ENCODE results near the gene CALM3. TPM values are rescaled to one million over a fixed set of nuclear protein-coding genes. Genes with fewer than 3 reads are reported as not detected.

Gene CALM3
- total and polyA plus RNA-seq, 2 of the 4 experiments (the other 2 are of a cell fraction), result 91.6 to 501 TPM

DNA sequence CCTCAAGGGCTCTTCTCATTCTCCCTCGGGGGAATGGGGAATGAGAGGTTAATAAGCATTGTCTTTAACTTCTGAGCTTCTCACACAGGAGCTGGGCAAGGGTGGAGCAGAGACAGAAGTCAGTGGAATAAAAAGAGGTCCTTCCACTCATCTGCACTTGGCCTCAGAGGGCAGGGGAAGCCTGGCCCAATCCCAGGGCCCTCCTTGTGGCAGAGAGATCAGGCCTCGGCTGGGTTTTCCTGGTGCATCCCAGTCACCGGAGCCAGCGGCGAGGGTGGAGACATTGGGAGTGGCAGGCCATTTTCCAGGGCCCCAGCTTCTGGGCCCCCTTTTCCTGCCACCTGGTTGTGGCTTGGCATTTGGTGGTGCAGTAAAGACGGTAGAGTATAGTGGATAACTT is 10.6 kb downstream of the CALM3 start (continued):
- TF ChIP-seq RAD21 (IDR thresholded peaks at IDR 0.05; ENCODE audit: low read length) (no peak), FOS (IDR thresholded peaks at IDR 0.05; ENCODE audit: low read depth, low read length) (no peak), BHLHE40 (IDR thresholded peaks at IDR 0.05; ENCODE audit: low read depth, low read length) (no peak)

GRCh38 chr19:46613525-46613924 is 12.4 kb downstream of the CALM3 start:
- H2BK20ac ChIP-seq (ENCODE audit: low read depth, low read length), result no peak overlapping the region
- H4K8ac ChIP-seq (ENCODE audit: low read depth in 2 of 2, low read length in 2 of 2), result no peak overlapping the region
- peaks cover 7% of the 10 kb centered on the region for H3K4me1 ChIP-seq (ENCODE audit: control insufficient read depth, insufficient read depth, low read length)
- in situ Hi-C loops (cut with MboI; ENCODE audit: low sequenced_read_pairs) (loop anchor here (5.0 kb wide), 1 partner anchor 49 kb away; the partner anchor contains the start of gene DACT3), intact Hi-C loops (cut with micrococcal nuclease) (loop anchor here (10.0 kb wide), 1 partner anchor 131 kb away; the partner anchor contains the start of genes FKRP and STRN4), dilution Hi-C loops (cut with HindIII; ENCODE audit: low sequenced_read_pairs, unreplicated experiment) (no loop called here)
- no peaks in the 10 kb centered on the region for H3K9me3 ChIP-seq (ENCODE audit: control insufficient read depth, insufficient read depth, low read length)
- H2AFZ ChIP-seq (replicated peaks; ENCODE audit: low read length, poor library complexity), result no peak overlapping the region
- H3K14ac ChIP-seq (replicated peaks; ENCODE audit: low read depth, low read length), result no peak overlapping the region
- ChIA-PET POLR2A (ENCODE audit: unreplicated experiment) (no interaction called here), CTCF (interaction anchor here (1.3 to 1.4 kb wide), 2 partner anchors 16 to 48 kb away, joined by 3 to 23 read pairs; partner anchors contain the start of gene DACT3)
- no peak overlapping the region for H3K4me2 ChIP-seq (ENCODE audit: low read depth, low read length)
- H2AK5ac ChIP-seq (ENCODE audit: low read depth, low read length), result no peak overlapping the region
- DNase-seq, result no peak
- no peak overlapping the region for H2AK9ac ChIP-seq (replicated peaks; ENCODE audit: low read depth, low read length, poor library complexity)
- H2BK15ac ChIP-seq (ENCODE audit: low read depth, low read length), result no peak overlapping the region
- no peak overlapping the region for H4K91ac ChIP-seq (ENCODE audit: insufficient read depth, low read depth, low read length)
- TF ChIP-seq CTCF (conservative IDR thresholded peaks at IDR 0.05; ENCODE audit: low read depth, low read length) (no peak), CHD1 (IDR thresholded peaks at IDR 0.05; ENCODE audit: low read depth, low read length) (no peak), SMC3 (IDR thresholded peaks at IDR 0.05; ENCODE audit: low read depth, low read length) (no peak), MXI1 (IDR thresholded peaks at IDR 0.05; ENCODE audit: borderline replicate concordance, low read depth, low read length) (no peak), CEBPB (IDR thresholded peaks at IDR 0.05; ENCODE audit: low read depth, low read length) (no peak), RFX5 (IDR thresholded peaks at IDR 0.05; ENCODE audit: low read depth, low read length) (no peak), MAZ (IDR thresholded peaks at IDR 0.05; ENCODE audit: borderline replicate concordance, low read depth, low read length) (no peak), FOS (IDR thresholded peaks at IDR 0.05; ENCODE audit: low read depth, low read length) (no peak), POLR2A (IDR thresholded peaks at IDR 0.05; ENCODE audit: low read depth, low read length) (no peak), RAD21 (IDR thresholded peaks at IDR 0.05; ENCODE audit: low read length) (no peak), NFE2L2 (IDR thresholded peaks at IDR 0.05; ENCODE audit: low read depth, low read length) (no peak), BHLHE40 (IDR thresholded peaks at IDR 0.05; ENCODE audit: low read depth, low read length) (no peak), RCOR1 (IDR thresholded peaks at IDR 0.05; ENCODE audit: insufficient replicate concordance, low read length) (no peak)
- TF ChIP-seq, protein P1, sequence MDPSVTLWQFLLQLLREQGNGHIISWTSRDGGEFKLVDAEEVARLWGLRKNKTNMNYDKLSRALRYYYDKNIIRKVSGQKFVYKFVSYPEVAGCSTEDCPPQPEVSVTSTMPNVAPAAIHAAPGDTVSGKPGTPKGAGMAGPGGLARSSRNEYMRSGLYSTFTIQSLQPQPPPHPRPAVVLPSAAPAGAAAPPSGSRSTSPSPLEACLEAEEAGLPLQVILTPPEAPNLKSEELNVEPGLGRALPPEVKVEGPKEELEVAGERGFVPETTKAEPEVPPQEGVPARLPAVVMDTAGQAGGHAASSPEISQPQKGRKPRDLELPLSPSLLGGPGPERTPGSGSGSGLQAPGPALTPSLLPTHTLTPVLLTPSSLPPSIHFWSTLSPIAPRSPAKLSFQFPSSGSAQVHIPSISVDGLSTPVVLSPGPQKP (IDR thresholded peaks at IDR 0.05; ENCODE audit: borderline replicate concordance, low read depth, low read length), result no peak
- no peak overlapping the region for H3K27ac ChIP-seq (ENCODE audit: insufficient read depth, low read length)
- no peak overlapping the region for H2BK5ac ChIP-seq (ENCODE audit: low read depth, low read length, poor library complexity, severe bottlenecking)
- no peak overlapping the region for H3K4ac ChIP-seq (ENCODE audit: low read depth, low read length)
- H3K9ac ChIP-seq (ENCODE audit: low read depth, low read length), result no peak overlapping the region
- H3K23ac ChIP-seq (ENCODE audit: low read depth, low read length), result no peak overlapping the region
- peaks cover 4% of the 10 kb centered on the region; the same call in 1 of the 2 replicates for H3K9me1 ChIP-seq (ENCODE audit: insufficient read depth, low read length)
- H3K27me3 ChIP-seq (ENCODE audit: control insufficient read depth, insufficient read depth, low read length), result no peaks in the 10 kb centered on the region
- H3K56ac ChIP-seq (ENCODE audit: extremely low read depth, insufficient read depth, low read length), result no peak overlapping the region
- H4K20me1 ChIP-seq (ENCODE audit: insufficient read depth, low read length), result peaks cover 20% of the 10 kb centered on the region
- peaks cover 24% of the 10 kb centered on the region for H3K36me3 ChIP-seq (ENCODE audit: control insufficient read depth, insufficient read depth, low read length)
- no peak overlapping the region for H4K5ac ChIP-seq (ENCODE audit: low read depth, low read length)
- WGBS, 2 experiments (ENCODE audit: extremely low coverage in 2 of 2, insufficient read length in 1 of 2), result 83% methylated on average over 1 of the region's 22 CpGs; no CpG with 5 or more reads in 1 of the 2 experiments
- H3K4me3 ChIP-seq (ENCODE audit: insufficient read depth, low read depth, low read length), result no peak overlapping the region
- no TSS peak for BruUV-seq (replicated peaks)
- H3K79me1 ChIP-seq (ENCODE audit: low read depth in 1 of 2, low read length in 2 of 2), result peaks cover 0 to 10% of the 10 kb centered on the region in 2 experiments; a peak in 1 of 4 replicates
- H2BK120ac ChIP-seq (ENCODE audit: low read depth, low read length), result no peak overlapping the region
- no peak overlapping the region for H3K18ac ChIP-seq (ENCODE audit: low read depth, low read length)
- no peak for ATAC-seq (ENCODE audit: low read depth)

Measured in IMR-90 (cell line).